Pons (tissue), 1 donor: ENCODE data around the gene GULP1.
"Not testable (repeated sequence)": the region's sequence is repeated elsewhere in the genome, so short reads cannot be mapped to it uniquely, and the experiment has no call there.

Experiments
- DNase-seq: peaks from one replicate; pipeline ENCODE4 v3.0.0-alpha.2; 2016; ENCODE audit warnings: low spot score

GULP1 gene

DNA sequence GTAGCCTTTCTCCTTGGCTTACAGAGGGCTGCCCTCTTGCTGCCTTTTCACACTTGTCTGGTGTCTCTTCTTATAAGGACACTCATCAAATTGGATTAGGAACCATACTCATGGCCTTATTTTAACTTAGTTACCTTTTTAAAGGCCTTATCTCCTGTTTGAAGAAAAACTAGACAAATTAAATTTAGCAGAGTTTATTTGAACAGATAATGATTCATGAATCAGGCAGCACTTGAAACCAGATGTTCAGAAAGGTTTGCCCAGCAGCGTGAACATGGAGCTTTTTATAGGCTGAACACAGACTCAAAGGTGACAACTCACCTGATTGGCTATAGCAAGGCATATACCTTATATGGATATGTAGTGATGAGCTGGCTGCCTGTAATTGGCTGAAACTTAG, 238.0 kb downstream of the GULP1 start:
- no peak for DNase-seq

DNA sequence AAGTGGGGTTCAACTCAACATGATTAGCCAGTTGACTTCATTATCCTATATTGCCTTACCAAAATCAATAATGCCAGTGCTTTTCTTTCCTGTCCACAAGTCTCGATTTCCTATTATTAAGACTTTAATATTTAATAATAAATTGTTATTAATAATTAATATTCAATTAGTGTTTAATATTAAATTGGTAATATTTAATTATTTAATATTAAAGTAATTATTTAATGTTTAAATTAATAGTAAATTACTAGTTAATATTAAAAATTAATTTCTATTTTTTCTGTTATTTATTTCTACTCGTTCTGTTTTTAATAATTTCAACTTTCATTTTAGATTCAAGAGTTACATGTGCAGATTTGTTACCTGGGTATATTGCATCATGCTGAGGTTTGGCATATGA, 243.2 kb downstream of the GULP1 start:
- DNase-seq, result no peak

DNA sequence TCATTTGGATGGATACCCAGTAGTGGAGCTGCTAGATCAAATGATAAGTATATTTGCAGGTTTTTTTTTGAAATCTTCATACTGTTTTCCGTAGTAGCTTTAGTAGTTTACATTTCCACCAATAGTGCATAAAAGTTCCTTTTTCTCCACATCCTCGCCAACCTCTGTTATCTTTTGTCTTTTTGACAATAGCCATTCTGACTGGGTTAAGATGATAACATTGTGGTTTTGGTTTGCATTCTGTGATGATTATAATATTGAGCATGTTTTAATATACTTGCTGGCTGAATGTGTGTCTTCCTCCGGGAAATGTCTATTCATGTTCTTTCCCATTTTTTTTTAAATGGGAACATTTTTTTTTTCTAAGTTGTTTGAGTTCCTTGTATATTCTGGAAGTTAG, 260.0 kb downstream of the GULP1 start:
- no peak for DNase-seq

DNA sequence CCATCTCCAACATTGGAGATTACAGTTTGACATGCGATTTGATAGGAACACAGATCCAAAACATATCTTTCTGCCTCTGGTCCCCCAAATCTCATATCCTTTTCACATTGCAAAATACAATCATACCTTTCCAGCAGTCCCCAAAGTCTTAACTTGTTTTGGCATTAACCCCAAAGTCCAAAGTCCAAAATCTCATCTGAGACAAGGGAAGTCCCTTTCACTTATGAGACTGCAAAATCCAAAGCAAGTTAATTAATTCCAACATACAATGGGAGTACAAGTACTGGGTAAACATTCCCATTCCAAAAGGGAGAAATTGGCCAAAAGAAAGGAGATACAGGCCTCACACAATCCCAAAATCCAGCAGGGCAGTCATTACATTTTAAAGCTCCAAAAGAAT, 265.4 kb downstream of the GULP1 start:
- no peak for DNase-seq

DNA sequence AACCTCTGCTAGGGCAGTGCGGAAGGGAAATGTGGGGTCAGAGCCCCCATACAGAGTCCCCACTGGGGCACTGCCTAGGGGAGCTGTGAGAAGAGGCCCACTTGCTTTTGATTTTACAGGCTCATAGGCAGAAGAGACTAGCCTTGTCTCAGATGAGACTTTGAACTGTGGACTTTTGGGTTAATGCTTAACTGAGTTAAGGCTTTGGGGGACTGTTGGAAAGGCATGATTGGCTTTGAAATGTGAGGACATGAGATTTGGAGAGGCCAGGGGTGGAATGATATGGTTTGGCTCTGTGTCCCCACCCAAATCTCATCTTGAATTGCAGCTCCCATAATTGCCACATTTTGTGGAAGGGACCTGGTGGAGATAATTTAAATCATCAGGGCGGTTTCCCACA, 267.8 kb downstream of the GULP1 start:
- DNase-seq, result not testable (repeated sequence)

DNA sequence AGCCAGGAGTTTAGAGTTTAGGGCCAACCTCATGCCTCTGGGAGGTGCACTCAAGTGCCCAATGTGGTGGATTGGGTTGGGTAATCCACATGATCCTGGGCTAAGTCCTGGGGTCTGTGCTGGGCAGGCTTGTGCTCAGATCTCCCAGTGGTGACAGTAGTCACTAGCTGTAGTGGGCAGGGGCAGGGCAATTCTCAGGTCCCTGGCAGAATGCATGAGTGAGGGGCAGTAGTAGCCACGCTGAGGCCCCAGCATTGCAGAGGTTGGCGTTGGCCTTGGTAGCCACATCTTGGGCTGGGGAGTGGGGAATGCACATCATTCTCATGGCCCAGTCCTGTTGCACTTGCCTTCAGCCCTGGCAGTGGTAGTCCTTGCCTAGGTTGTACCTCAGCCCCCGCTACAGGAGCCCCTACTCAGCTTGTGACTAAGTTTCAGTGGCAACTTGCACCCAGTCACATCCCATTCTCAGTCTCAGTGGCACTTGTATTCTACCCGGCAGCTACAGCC, 269.9 kb downstream of the GULP1 start:
- DNase-seq, result no peak

DNA sequence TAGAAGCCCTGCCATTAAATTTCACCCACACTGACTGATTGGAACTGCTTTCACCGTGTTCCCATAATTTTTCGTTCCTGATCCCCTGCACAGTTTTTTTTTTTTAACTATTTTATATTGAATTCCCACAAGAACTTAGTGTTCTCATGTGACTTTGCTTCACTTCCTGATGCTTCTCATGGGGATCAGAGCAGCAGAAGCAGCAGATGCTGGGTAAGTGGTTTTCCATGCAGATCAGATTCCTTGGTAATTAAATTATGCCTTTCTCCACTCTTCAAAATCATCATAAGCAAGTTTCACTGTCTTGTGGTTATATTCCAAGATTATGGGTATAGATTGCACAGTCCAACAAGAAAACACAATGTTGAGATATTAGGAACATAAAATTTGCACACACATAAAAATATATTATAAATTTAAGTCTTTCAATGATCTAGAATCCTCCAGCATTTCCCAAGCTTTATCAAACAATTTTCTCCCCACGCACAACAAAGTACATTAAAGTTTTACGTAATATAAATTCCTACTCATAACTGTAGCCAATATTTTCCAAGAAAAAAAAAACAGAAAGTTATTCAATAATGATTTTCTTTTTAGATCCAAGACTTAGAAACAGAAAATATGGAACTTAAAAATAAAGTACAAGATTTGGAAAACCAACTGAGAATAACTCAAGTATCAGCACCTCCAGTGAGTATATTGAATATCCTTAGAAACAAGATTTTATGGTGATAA, 277.9 kb downstream of the GULP1 start:
- DNase-seq, result no peak

DNA sequence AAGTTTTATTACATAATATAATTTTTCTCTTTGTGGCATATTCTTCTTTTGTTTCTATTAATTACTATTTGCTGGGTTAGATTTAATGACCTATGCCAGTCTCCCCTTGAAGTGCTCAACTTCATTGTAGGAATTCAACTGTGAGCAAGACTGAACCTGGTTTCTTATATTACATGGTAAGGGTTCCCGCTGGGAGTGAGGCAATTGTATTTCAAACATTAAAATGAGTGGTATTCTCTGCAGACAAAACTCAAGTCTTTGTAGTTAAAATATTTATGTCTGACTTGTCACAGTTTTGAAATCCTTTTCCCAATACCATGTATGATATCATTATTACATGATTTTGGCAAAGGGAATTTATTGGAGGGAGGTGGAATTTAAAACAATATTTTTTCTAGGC, 278.7 kb downstream of the GULP1 start:
- DNase-seq, result no peak

DNA sequence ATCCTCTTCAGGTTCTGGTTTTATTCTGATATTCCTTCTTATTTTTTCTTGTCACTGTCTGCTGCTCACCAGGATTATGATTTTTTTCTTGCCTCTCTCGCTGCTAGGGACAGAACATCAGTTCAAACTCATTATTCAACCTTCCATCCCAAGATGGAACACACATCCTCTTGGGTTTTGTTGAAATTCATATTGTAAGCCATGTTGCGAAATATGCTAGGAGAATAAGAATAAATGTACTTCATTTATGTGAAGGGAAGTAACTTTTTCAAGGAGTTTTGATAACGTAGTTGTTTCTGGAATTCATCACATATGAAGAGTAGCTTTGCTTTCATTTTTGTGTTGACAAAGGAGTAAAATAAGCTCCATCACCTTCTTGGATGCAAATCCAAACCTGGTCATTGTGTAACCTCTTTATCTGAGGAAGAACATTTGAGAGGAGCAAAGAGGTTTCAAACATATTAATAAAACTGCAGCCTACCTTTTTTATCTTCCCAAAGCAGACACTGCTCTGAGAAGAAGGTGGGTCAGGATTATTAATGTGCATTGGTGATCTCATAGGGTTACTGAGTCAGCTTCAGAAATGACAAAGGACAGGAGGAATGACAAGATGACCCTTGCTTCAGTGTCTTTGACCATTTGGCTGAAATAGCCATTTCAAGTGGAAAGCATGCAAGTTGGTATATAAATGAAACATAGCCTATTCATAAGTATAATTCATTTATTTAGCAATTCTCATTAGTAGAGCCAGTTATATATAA, 280.0 kb downstream of the GULP1 start:
- DNase-seq, result no peak

DNA sequence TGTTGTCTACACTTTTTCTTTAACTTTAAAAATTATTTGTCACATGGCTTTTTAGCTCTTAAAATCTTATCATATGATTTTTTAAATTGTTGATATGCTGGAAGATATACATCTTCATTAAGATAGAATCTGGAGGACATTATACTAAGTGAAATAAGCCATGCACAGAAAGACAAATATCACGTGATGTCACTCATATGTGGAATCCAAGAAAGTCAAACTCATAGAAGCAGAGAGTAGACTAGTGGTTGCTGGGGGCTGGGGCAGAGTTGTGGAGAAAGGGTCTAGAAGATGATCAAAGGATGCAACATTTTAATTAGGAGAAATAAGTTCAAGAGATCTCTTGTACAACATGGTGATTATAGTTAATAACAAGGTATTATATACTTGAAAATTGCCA, 280.9 kb downstream of the GULP1 start:
- DNase-seq, result no peak

DNA sequence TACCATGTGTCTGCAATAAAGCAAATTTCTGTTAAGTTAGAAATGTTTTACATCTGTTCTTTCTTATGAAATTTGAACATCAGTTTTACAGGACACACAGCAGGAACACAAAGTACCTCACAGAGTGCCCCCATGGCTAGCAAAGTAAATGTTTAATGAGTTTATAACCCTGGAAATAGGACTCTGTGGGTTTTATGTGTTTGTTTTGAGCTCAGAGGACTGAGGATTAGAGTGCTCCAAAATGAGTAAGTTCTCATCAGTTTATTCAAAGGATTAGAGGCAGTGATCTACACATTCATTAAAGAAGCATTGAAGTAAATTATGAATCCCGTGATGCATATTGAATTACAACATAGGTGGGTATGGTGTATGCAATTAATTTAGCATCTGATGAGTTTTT, 281.8 kb downstream of the GULP1 start:
- DNase-seq, result no peak

DNA sequence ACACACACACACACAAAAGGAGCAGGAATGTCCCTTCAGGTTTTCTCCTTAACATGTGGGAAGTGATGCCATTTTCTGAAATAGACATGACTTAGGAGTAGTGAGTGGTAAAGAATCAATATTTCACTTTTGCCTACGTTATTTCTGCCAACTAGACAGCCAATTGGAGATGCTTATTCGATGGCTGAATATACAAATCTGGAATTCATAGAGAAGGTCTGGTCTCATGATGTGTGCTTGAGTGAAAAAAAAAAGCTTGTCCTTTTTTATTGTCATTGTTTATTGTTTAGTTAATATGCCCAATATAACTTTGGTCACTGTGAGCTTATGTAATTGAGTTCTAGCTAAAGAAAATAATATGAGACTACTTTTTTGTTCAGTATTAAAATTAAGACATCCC, 284.3 kb downstream of the GULP1 start:
- DNase-seq, result no peak

DNA sequence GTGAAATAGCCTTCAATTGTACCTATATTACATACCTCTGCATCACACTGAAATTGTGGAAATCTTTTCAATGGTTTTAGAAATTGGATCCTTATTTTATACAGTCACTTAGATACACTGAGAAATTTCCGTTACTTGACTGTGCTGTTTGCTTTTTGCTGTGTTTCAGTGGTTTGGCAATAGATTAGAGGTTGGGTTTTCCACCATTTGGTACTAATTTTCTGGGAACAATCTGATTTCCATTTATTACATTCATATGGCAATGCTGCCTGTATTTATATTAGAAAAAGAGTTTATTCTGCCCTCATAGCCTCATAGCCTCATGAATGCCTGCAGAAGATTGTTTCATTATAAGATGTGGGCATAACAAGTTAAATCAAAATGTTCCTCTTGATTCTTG, 285.0 kb downstream of the GULP1 start:
- DNase-seq, result no peak

DNA sequence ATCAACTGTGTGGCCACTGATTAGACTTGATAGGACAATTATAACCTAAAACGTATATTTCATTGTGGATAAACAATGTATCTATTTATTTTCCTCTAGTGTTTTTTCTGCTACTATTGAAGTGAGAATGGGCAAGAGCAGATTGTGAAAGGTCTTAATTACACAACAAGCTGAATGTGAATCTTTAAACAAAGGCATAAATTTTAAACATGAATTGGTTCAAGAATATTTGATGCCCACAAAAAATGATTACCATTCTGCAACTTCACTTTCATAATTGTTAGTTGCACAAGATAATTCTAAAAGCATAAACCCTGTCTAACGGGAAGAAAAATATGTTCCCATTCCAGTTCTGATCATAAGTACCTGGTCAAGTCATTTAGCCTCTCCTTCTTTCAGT, 285.6 kb downstream of the GULP1 start:
- DNase-seq, result no peak

DNA sequence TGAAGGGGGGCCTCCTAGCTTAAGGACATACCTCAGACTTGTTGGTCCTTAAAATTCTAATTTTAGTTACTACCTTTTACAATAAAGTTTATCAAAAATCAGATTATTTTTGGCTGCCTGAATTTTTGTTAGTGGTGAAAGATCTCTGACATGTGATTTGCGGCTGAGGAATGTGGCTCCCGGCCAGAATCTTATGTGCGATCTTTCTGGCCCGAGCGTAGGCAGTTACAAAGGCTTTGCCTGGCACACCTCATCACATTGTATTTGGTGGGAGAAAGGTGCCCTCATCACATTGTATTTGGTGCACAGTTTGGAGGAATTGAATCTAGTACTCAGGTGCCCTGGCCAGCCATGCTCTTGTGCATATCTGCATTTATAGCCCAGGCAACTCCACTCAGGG, 289.1 kb downstream of the GULP1 start:
- no peak for DNase-seq

DNA sequence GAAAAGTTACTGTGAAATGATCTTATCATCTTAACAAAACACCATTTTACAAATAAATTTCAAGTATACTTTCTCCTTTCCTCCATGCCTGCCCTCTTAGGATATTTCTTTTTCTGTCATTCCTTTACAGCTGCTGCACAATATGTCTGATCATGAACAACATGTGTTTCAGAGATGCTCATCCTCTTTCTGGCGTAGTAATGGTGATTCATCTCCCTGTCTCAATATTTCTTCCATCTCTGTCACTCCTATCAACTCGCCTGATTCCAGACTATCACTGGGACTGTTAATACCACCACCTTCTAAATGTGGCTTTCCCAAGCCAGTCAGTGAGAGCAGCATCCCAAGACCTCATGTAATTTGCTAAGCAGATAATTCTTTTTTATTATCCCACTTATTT, 290.5 kb downstream of the GULP1 start:
- DNase-seq, result no peak

DNA sequence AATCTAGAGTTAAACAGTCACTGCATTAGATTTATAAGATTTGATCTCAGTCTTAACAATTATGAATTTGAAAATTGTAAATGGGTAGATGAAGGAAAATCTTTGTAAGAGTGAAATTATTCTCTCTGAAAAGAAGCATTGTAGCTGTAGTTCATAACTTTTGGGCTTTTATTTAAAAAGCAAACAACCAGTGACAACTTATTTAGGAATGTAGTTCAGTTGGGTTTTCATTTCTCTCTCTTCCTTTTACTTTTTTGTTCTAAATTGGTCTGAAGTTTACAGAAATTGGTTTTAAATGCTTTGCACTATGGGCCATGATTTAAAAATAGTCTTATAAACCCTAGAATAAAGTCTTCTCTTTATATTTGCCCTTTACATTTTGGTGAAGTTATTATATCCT, 296.6 kb downstream of the GULP1 start:
- no peak for DNase-seq

DNA sequence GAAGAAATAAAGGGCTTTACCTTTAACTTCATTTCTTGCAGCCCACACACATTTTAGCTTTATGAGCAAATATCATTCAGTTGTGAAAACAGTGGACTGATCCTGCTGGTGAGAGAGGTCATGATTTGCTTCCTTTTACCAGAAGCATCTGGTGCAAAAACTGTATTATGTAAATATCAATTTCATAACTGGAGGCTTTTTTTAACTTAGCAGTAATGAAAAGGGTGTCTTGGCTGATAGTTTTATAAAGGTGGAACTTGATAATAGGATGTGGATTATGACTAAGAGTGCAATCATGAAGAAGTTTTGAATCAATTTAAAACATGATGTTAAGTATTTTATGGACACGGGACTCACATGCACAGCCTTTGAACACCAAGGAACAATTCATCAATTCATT, 304.4 kb downstream of the GULP1 start:
- DNase-seq, result no peak

DNA sequence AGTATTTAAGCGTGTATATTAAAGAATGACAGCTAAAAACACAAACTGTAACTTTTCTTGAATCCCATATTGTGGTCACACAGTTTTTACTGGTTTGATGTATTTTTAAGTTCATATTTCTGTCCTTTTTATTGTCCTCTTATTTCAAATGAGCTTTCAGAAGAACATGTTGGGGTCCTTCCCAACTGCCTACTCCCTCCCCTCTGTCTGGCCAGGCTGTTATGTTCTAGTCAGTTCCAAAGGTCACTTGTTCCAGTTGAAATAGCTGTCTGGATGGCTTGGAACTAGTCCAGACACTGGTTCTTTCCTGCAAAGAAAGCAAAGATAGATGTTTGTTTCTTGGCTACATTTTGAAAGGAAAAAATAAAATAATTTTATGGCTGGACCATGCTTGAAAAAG, 306.9 kb downstream of the GULP1 start:
- DNase-seq, result no peak

DNA sequence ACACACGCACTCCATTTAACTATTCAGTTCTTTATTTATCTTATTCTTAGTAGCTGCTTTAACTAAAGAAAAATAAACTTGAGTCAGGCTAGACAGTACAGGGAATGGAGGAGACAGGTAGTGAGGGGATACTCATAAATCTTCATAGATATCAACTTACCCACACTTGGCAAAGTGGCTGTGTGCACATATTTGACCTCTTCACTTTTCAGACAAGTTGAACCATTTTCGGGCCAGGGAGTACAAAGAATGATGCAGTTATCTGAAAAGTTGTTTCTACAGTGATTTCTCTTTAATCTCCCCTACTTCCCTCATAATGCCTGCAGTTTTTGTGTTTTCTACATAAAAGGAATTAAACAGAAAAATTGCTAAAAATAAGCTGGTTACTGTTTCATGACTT, 307.5 kb downstream of the GULP1 start:
- no peak for DNase-seq

DNA sequence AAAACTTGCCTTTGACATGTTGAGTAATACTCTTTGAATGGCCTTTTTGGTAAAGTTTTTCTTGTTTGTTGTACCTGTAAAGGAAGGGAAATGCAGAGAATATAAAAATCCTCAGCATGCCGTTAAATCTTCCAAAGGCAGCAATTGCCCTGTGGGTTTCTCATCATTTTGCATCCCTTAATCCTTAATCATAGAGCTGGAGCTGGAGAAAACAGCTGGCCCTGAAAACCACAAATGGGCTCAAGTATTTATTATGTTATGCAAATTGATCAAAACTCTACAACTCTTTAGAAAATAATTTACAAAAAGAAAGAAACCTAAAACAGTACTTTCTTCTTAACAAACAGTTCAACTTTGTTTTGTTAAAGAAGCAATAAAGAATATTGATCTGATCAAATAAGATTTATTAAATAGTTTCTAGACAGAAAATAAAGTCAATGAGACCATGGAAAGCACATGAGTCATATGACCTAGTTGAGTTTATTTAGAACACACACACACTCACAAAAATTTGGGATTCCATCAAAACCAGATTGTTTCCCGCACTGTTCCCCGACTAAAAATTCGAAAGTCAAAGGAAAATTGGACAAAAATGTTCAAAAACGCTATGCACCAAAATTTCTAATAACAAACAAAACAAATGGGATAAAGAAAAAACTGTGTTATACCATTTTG, 309.0 kb downstream of the GULP1 start:
- DNase-seq, result no peak

DNA sequence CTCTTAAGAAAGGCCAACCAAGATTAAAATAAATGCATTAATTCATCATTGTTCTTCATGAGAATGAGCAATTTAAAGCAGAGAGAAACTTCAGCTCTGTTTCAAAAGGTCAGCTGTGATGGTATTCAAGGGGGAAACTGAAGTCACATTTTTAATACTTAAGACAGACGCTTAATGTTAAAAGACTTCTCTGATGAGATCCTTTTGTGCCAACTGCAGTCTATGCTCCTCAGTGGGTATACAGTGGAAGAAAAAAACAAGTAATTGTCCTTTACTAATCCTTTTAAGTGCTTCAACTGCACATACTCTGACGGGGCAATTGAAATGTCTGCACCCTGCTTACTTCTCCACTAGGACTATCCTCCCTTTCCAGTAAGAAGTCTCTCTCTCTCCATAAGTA, 309.7 kb downstream of the GULP1 start:
- no peak for DNase-seq

DNA sequence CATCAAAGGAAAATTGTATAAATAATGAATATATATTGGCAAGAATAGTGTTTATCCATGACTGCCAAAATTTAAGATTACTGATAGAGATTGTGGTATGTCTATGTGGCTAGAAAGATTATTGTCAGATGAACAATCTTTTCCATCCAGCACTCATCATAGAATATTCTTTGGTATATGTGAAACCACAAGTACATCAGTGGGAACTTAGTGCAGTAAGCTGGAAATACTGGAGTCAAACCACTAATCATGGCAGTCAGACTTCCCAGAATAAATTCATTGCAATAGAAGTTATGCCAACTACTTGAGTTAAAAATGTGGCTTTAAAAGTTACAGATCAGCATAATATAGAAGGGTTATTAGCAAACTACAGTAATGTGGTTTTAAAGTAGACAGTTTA, 310.3 kb downstream of the GULP1 start:
- no peak for DNase-seq
